HCT116 (cell line): ENCODE data around the gene TFDP1. TPM values are rescaled to one million over a fixed set of nuclear protein-coding genes. Genes with fewer than 3 reads are reported as not detected.

ENCODE experiments used
- ATAC-seq: fragments of 200-7000 bp; cut with Tn5 transposase; 2 replicates; pipeline ENCODE4 v1.9.1; 2020; ENCODE audit warnings: mild to moderate bottlenecking, moderate library complexity
- BruUV-seq: library from RNA; stranded (reverse); fragments of 400-500 nt; replicated peaks from 2 replicates; lab custom pipeline; 2021; lab: Mats Ljungman, UMichigan
- CTCF ChIA-PET: fragments of 300-600 bp; sonication (Branson Sonifier 250); formaldehyde crosslinking; loops from one replicate; lab custom pipeline; 2021; ENCODE audit warnings: antibody characterized with exemption; lab: Charles Lee
- POLR2A ChIA-PET: fragments of 300-600, 350-600 bp; sonication (Branson Sonifier 250); formaldehyde crosslinking; loops from one replicate; lab custom pipeline; 2021; ENCODE audit warnings: antibody characterized with exemption; lab: Charles Lee
- RAD21 ChIA-PET, 2 experiments: fragments of 300-600 bp; sonication (Branson Sonifier 250); formaldehyde crosslinking; loops; one replicate each; lab custom pipeline; 2023; ENCODE audit warnings: low total read pairs in 2 of 2; ENCODE audit not compliant: uncharacterized antibody in 2 of 2, unreplicated experiment in 2 of 2, low non-redundant PET in 1 of 2; lab: Charles Lee
- DNase-seq: peaks from one replicate; pipeline ENCODE4 v3.0.0-alpha.2; 2010; ENCODE audit warnings: low read depth, low spot score
- H2AFZ ChIP-seq: fragments of 200-600 bp; shearing (Covaris generic), sonication (generic); 2 replicates; pipeline ENCODE4 v1.6.1; 2017; ENCODE audit warnings: low read depth, mixed run types, mixed read lengths, antibody characterized with exemption, low read length; ENCODE audit not compliant: poor library complexity, severe bottlenecking
- H3K27ac ChIP-seq: 2 replicates; pipeline ENCODE4 v1.5.1; 2012; ENCODE audit warnings: low read depth, low read length
- H3K27me3 ChIP-seq: fragments of 200-600 bp; sonication (generic); 2 replicates; pipeline ENCODE4 v1.6.1; 2016; ENCODE audit warnings: mixed run types, low read length, mixed read lengths; ENCODE audit not compliant: insufficient read depth
- H3K36me3 ChIP-seq, 2 experiments: fragments of 200-500 bp in 1 of 2; fragments of 200-600 bp in 1 of 2; sonication (Bioruptor generic) in 1 of 2; sonication (generic) in 1 of 2; 2 replicates each; pipeline versions ENCODE4 v1.5.1 to v1.6.1; 2014 to 2016; ENCODE audit warnings: low read length in 2 of 2, inconsistent platforms in 1 of 2, mixed read lengths in 1 of 2, mixed run types in 1 of 2; ENCODE audit not compliant: insufficient read depth in 2 of 2, control insufficient read depth in 1 of 2
- H3K4me1 ChIP-seq, 2 experiments: fragments of 200-600 bp in 1 of 2; sonication (generic) in 1 of 2; 2 replicates each; pipeline versions ENCODE4 v1.5.1 to v1.6.1; 2012 to 2017; ENCODE audit warnings: low read length in 2 of 2, inconsistent platforms in 1 of 2, mild to moderate bottlenecking in 1 of 2, mixed read lengths in 1 of 2, mixed run types in 1 of 2, moderate library complexity in 1 of 2; ENCODE audit not compliant: insufficient read depth in 2 of 2, control insufficient read depth in 1 of 2
- H3K4me2 ChIP-seq: fragments of 200-600 bp; sonication (generic); 2 replicates; pipeline ENCODE4 v1.6.1; 2017; ENCODE audit warnings: mixed run types, low read length, mixed read lengths
- H3K4me3 ChIP-seq, 2 experiments: fragments of 200-600 bp in 1 of 2; sonication (generic) in 1 of 2; replicated peaks in 1 of 2; 2 replicates each; pipeline ENCODE4 v1.5.1; 2011 to 2016; ENCODE audit warnings: low read length in 2 of 2, control low read depth in 1 of 2, low read depth in 1 of 2, mild to moderate bottlenecking in 1 of 2, mixed read lengths in 1 of 2, mixed run types in 1 of 2
- H3K79me2 ChIP-seq: fragments of 200-600 bp; sonication (generic); 2 replicates; pipeline ENCODE4 v1.6.1; 2017; ENCODE audit warnings: mild to moderate bottlenecking, mixed run types, low read length, moderate library complexity, mixed read lengths; ENCODE audit not compliant: insufficient read depth
- H3K9ac ChIP-seq: fragments of 200-600 bp; sonication (generic); 2 replicates; pipeline ENCODE4 v1.6.1; 2016; ENCODE audit warnings: low read length, mixed read lengths
- H3K9me2 ChIP-seq: fragments of 200-600 bp; sonication (generic), shearing (Covaris generic); 2 replicates; pipeline ENCODE4 v1.6.1; 2017; ENCODE audit warnings: mixed run types, mild to moderate bottlenecking, moderate library complexity; ENCODE audit not compliant: insufficient read depth
- H3K9me3 ChIP-seq, 2 experiments: fragments of 200-500 bp in 1 of 2; fragments of 200-600 bp in 1 of 2; sonication (Bioruptor generic) in 1 of 2; sonication (generic) in 1 of 2; 2 replicates each; pipeline ENCODE4 v1.6.1; 2014 to 2017; ENCODE audit warnings: low read length in 2 of 2, mixed read lengths in 2 of 2, inconsistent platforms in 1 of 2, low read depth in 1 of 2, mild to moderate bottlenecking in 1 of 2, mixed run types in 1 of 2, moderate library complexity in 1 of 2; ENCODE audit not compliant: control insufficient read depth in 1 of 2, insufficient read depth in 1 of 2
- H4K20me1 ChIP-seq: fragments of 200-600 bp; sonication (generic), shearing (Covaris generic); 2 replicates; pipeline ENCODE4 v1.6.1; 2017; ENCODE audit warnings: mixed run types, mild to moderate bottlenecking, moderate library complexity; ENCODE audit not compliant: insufficient read depth
- ATF3 ChIP-seq: IDR thresholded peaks from 2 replicates; pipeline ENCODE4 v1.6.1; 2012
- ELF1 ChIP-seq: IDR thresholded peaks from 2 replicates; pipeline ENCODE4 v1.6.1; 2012; ENCODE audit warnings: low read depth, borderline replicate concordance
- EZH2 ChIP-seq: fragments of 200-600 bp; sonication (generic); IDR thresholded peaks from 2 replicates; pipeline ENCODE4 v1.6.1; 2017; ENCODE audit warnings: antibody characterized with exemption, mixed run types
- FOSL1 ChIP-seq: IDR thresholded peaks from 2 replicates; pipeline ENCODE4 v1.6.1; 2012; ENCODE audit warnings: low read depth
- MAX ChIP-seq: IDR thresholded peaks from 2 replicates; pipeline ENCODE4 v1.6.1; 2012
- POLR2A ChIP-seq: IDR thresholded peaks from 2 replicates; pipeline ENCODE4 v1.7.0; 2011; ENCODE audit warnings: borderline replicate concordance; ENCODE audit not compliant: insufficient read depth, insufficient read length; ENCODE audit errors: extremely low read depth
- POLR2AphosphoS5 ChIP-seq: IDR thresholded peaks from 2 replicates; pipeline ENCODE4 v1.6.1; 2011; ENCODE audit warnings: mild to moderate bottlenecking, low read depth, low read length, moderate library complexity
- REST ChIP-seq: IDR thresholded peaks from 2 replicates; pipeline ENCODE4 v1.6.1; 2012; ENCODE audit warnings: low read depth
- SIN3A ChIP-seq: IDR thresholded peaks from 2 replicates; pipeline ENCODE4 v1.6.1; 2012; ENCODE audit warnings: low read depth
- SP1 ChIP-seq: IDR thresholded peaks from 2 replicates; pipeline ENCODE4 v1.6.1; 2012; ENCODE audit warnings: low read depth
- SRF ChIP-seq: IDR thresholded peaks from 2 replicates; pipeline ENCODE4 v1.6.1; 2012; ENCODE audit warnings: low read depth
- TCF7L2 ChIP-seq: IDR thresholded peaks from 2 replicates; pipeline ENCODE4 v1.7.0; 2011; ENCODE audit warnings: borderline replicate concordance, inconsistent platforms; ENCODE audit not compliant: insufficient read depth, insufficient read length; ENCODE audit errors: extremely low read depth
- YY1 ChIP-seq: IDR thresholded peaks from 2 replicates; pipeline ENCODE4 v1.6.1; 2011; ENCODE audit warnings: low read length, low read depth, moderate library complexity, mild to moderate bottlenecking; ENCODE audit not compliant: insufficient replicate concordance; ENCODE audit errors: extremely low read depth
- ZBTB33 ChIP-seq: IDR thresholded peaks from 2 replicates; pipeline ENCODE4 v1.6.1; 2011; ENCODE audit warnings: mild to moderate bottlenecking, low read length, moderate library complexity; ENCODE audit not compliant: insufficient replicate concordance; ENCODE audit errors: extremely low read depth
- ZFX ChIP-seq: fragments of 450-650 bp; IDR thresholded peaks from 2 replicates; pipeline ENCODE4 v1.6.1; 2017
- ZNF274 ChIP-seq: fragments of 200-500 bp; sonication (Bioruptor generic); IDR thresholded peaks from 2 replicates; pipeline ENCODE4 v1.6.1; 2014; ENCODE audit warnings: mild to moderate bottlenecking, low read depth, low read length, inconsistent platforms
- intact Hi-C: fragments of 100-400 bp; cut with micrococcal nuclease; formaldehyde crosslinking; loops from 2 replicates; pipeline ENCODE4 v1.10.0; 2022
- total RNA-seq: library from RNA; stranded (reverse); gene quantifications from one replicate; pipeline ENCODE4 v1.2.1, GENCODE V29; 2021; ENCODE audit not compliant: unreplicated experiment

The TFDP1 gene
- total RNA-seq, 1 experiment from 2014 or later: 169 TPM

DNA sequence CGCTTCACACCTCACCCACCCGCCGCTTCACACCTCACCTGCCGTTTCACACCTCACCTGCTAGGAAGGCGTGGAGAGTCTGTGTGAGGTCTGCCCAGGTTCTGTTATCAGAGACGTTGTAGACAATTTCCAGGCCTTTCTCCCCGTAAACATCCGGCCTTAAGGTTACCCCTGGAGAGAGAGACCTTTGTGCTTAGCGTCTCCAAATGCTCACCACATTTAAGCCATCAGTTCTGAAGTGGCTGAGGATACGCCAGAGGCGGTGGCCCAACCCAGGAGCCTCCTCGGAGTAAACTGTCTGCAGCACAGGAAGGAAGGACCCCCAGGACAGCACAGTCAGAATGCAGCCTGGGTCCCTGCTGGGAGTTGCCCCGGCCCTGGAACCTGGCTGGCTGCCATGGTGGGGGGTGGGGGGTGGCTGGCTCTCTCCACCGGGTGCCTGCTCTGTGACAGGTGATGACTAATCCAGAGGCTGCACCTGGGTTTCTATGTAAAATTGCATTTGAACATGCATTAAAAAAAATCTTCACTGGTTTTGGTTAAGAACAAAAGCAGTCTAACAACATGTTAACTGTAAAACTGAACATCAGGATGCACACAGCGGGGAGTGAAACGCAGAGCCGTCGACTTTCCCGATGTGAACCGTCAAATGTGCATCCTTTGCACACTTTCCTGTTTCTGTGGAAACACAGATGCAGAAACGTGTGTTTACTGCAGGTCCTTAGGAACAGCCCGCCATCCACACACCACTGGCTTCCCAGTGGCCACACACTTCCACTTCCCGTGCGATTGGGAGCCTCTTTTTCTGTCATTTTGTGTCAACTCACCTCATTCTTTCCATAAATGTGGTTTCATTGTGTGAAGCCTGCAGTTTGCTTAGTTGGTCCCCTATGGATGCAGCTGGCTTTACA is 69.0 kb downstream of the TFDP1 start:
- Histone ChIP-seq H3K4me1 (no peaks in the 10 kb centered on the region), H4K20me1 (no peaks in the 10 kb centered on the region), H3K9ac (no peak overlapping the region), H2AFZ (no peak overlapping the region), H3K9me2 (no peaks in the 10 kb centered on the region), H3K36me3 (no peaks in the 10 kb centered on the region), H3K27ac (no peak overlapping the region), H3K4me2 (no peak overlapping the region), H3K4me3 (no peak overlapping the region), H3K9me3 (no peaks in the 10 kb centered on the region), H3K79me2 (no peaks in the 10 kb centered on the region), H3K27me3 (no peaks in the 10 kb centered on the region)
- BruUV-seq: no TSS peak
- ChIA-PET CTCF (no interaction called here), POLR2A (no interaction called here), RAD21 (no interaction called here)
- DNase-seq: no peak
- no peak for ATAC-seq
- intact Hi-C loops: no loop called here
- TF ChIP-seq MAX (no peak), FOSL1 (no peak), ZNF274 (no peak), YY1 (no peak), ATF3 (no peak), SP1 (no peak), TCF7L2 (no peak), REST (no peak), POLR2A (no peak), EZH2 (no peak), SIN3A (no peak), ELF1 (no peak), ZBTB33 (no peak), ZFX (no peak), POLR2AphosphoS5 (no peak), SRF (no peak)
